Loucy (cell line): Measurements from ENCODE around the gene RUNX1.

Experiments
- EZH2phosphoT487 ChIP-seq: fragments of 200-600 bp; IDR thresholded peaks from 2 replicates; pipeline ENCODE4 v1.6.1; 2018; ENCODE audit warnings: antibody characterized with exemption, mild to moderate bottlenecking, moderate library complexity, borderline replicate concordance
- TF ChIP-seq, protein P1 (sequence below): fragments of 200-600 bp; sonication (generic); conservative IDR thresholded peaks from 2 replicates; pipeline ENCODE4 v1.5.1; 2014; ENCODE audit warnings: mild to moderate bottlenecking, antibody characterized with exemption, low read length

GRCh38 chr21:34795548-34796180 is 253.4 kb downstream of the RUNX1 start:
- TF ChIP-seq, protein P1, sequence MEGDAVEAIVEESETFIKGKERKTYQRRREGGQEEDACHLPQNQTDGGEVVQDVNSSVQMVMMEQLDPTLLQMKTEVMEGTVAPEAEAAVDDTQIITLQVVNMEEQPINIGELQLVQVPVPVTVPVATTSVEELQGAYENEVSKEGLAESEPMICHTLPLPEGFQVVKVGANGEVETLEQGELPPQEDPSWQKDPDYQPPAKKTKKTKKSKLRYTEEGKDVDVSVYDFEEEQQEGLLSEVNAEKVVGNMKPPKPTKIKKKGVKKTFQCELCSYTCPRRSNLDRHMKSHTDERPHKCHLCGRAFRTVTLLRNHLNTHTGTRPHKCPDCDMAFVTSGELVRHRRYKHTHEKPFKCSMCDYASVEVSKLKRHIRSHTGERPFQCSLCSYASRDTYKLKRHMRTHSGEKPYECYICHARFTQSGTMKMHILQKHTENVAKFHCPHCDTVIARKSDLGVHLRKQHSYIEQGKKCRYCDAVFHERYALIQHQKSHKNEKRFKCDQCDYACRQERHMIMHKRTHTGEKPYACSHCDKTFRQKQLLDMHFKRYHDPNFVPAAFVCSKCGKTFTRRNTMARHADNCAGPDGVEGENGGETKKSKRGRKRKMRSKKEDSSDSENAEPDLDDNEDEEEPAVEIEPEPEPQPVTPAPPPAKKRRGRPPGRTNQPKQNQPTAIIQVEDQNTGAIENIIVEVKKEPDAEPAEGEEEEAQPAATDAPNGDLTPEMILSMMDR, result no peak
- no peak for TF ChIP-seq EZH2phosphoT487
